ENCODE measurements around the gene MYPN.

Gene MYPN

GRCh38 chr10:68231106-68231816, 122.0 kb downstream of the MYPN start (continued):
- TF ChIP-seq ZNF433 (tag by site-specific recombination; IDR thresholded peaks at IDR 0.05; ENCODE audit: low read depth) (no peak), TCF7L2 (IDR thresholded peaks at IDR 0.05; ENCODE audit: borderline replicate concordance, low read depth, low read length) (no peak), SP2 (tag by site-specific recombination; IDR thresholded peaks at IDR 0.05) (no peak), ZNF792 (tag by site-specific recombination; IDR thresholded peaks at IDR 0.05) (no peak), ZNF202 (tag by site-specific recombination; IDR thresholded peaks at IDR 0.05; ENCODE audit: borderline replicate concordance) (no peak), ZNF501 (tag by site-specific recombination; IDR thresholded peaks at IDR 0.05) (peak; percentile 76), ZNF513 (tag by site-specific recombination; IDR thresholded peaks at IDR 0.05) (no peak), YY1 (tag by site-specific recombination; IDR thresholded peaks at IDR 0.05) (peak; percentile 38; the same call in 1 of the 2 replicates), HOXC10 (CRISPR knock-in tag; IDR thresholded peaks at IDR 0.05) (no peak), ZNF394 (tag by site-specific recombination; IDR thresholded peaks at IDR 0.05; ENCODE audit: borderline replicate concordance) (peak; percentile 10; the same call in 1 of the 2 replicates), ZNF791 (tag by site-specific recombination; IDR thresholded peaks at IDR 0.05) (no peak), ZNF621 (tag by site-specific recombination; IDR thresholded peaks at IDR 0.05) (no peak), PRDM6 (tag by site-specific recombination; IDR thresholded peaks at IDR 0.05) (no peak), ZSCAN30 (tag by site-specific recombination; IDR thresholded peaks at IDR 0.05) (peak; percentile 45; the same call in 1 of the 2 replicates), ZNF174 (tag by site-specific recombination; IDR thresholded peaks at IDR 0.05) (no peak), ZNF510 (tag by site-specific recombination; IDR thresholded peaks at IDR 0.05; ENCODE audit: insufficient replicate concordance) (no peak), ZNF529 (tag by site-specific recombination; IDR thresholded peaks at IDR 0.05; ENCODE audit: insufficient replicate concordance) (no peak), ZNF645 (tag by site-specific recombination; IDR thresholded peaks at IDR 0.05) (no peak), GLIS1 (tag by site-specific recombination; IDR thresholded peaks at IDR 0.05) (peak; percentile 84), ZNF660 (tag by site-specific recombination; IDR thresholded peaks at IDR 0.05) (0 out of 2 replicates have a peak, but pooled peaks have one; percentile 81), KLF16 (tag by site-specific recombination; IDR thresholded peaks at IDR 0.05) (peak; percentile 55; the same call in 1 of the 2 replicates), ZNF658 (tag by site-specific recombination; IDR thresholded peaks at IDR 0.05) (no peak), ZNF404 (tag by site-specific recombination; IDR thresholded peaks at IDR 0.05) (no peak), ZNF600 (tag by site-specific recombination; IDR thresholded peaks at IDR 0.05) (peak; percentile 75; the same call in 1 of the 2 replicates), ZNF175 (tag by site-specific recombination; IDR thresholded peaks at IDR 0.05) (no peak), ZNF596 (tag by site-specific recombination; IDR thresholded peaks at IDR 0.05) (no peak)
- TF ChIP-seq, protein P1, sequence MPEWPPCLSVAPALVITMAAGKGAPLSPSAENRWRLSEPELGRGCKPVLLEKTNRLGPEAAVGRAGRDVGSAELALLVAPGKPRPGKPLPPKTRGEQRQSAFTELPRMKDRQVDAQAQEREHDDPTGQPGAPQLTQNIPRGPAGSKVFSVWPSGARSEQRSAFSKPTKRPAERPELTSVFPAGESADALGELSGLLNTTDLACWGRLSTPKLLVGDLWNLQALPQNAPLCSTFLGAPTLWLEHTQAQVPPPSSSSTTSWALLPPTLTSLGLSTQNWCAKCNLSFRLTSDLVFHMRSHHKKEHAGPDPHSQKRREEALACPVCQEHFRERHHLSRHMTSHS (tag by site-specific recombination; IDR thresholded peaks at IDR 0.05): no peak
- TF ChIP-seq, protein P2, sequence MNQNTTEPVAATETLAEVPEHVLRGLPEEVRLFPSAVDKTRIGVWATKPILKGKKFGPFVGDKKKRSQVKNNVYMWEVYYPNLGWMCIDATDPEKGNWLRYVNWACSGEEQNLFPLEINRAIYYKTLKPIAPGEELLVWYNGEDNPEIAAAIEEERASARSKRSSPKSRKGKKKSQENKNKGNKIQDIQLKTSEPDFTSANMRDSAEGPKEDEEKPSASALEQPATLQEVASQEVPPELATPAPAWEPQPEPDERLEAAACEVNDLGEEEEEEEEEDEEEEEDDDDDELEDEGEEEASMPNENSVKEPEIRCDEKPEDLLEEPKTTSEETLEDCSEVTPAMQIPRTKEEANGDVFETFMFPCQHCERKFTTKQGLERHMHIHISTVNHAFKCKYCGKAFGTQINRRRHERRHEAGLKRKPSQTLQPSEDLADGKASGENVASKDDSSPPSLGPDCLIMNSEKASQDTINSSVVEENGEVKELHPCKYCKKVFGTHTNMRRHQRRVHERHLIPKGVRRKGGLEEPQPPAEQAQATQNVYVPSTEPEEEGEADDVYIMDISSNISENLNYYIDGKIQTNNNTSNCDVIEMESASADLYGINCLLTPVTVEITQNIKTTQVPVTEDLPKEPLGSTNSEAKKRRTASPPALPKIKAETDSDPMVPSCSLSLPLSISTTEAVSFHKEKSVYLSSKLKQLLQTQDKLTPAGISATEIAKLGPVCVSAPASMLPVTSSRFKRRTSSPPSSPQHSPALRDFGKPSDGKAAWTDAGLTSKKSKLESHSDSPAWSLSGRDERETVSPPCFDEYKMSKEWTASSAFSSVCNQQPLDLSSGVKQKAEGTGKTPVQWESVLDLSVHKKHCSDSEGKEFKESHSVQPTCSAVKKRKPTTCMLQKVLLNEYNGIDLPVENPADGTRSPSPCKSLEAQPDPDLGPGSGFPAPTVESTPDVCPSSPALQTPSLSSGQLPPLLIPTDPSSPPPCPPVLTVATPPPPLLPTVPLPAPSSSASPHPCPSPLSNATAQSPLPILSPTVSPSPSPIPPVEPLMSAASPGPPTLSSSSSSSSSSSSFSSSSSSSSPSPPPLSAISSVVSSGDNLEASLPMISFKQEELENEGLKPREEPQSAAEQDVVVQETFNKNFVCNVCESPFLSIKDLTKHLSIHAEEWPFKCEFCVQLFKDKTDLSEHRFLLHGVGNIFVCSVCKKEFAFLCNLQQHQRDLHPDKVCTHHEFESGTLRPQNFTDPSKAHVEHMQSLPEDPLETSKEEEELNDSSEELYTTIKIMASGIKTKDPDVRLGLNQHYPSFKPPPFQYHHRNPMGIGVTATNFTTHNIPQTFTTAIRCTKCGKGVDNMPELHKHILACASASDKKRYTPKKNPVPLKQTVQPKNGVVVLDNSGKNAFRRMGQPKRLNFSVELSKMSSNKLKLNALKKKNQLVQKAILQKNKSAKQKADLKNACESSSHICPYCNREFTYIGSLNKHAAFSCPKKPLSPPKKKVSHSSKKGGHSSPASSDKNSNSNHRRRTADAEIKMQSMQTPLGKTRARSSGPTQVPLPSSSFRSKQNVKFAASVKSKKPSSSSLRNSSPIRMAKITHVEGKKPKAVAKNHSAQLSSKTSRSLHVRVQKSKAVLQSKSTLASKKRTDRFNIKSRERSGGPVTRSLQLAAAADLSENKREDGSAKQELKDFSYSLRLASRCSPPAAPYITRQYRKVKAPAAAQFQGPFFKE (tag by site-specific recombination; IDR thresholded peaks at IDR 0.05; ENCODE audit: borderline replicate concordance): no peak
